ENCODE results near the gene PRKG1.
"Not testable (repeated sequence)": the region's sequence is repeated elsewhere in the genome, so short reads cannot be mapped to it uniquely, and the experiment has no call there.

The PRKG1 gene

DNA sequence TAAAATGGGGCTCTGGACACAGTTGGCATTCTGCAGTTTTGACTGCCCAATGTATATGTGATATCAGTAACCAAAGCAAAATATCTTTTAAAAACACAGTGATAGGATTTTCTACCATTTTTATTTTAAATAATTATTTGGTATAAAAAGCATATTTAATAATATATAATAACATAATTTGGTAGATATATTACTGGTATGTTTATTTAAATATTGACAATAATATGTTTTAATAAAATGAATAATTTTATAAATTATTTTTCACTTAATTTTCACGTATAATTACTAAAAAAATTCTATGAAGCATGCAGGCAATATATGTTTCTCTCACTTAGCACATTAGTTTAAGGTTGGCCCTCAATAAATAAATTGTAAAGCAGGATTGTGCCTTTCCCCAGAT is 269.1 kb downstream of the PRKG1 start:
- no peak for DNase-seq

DNA sequence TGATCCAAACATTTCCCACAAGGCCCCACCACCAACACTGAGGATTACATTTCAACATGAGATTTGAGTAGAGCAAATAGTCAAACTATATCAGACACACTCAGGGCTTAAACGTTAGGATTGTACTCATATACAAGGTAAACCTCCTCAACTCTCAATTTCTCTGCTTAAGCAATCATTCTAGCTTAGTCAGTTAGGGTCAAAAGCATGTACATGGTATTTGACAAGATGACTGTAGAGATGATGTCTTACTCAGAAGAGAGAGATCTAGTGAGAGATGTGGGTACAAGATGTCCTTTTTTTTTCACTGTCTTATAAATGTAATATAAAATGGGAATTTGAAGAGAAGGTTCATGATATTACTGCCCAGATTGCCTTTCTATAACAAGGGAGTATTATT is 270.1 kb downstream of the PRKG1 start:
- DNase-seq, result no peak

DNA sequence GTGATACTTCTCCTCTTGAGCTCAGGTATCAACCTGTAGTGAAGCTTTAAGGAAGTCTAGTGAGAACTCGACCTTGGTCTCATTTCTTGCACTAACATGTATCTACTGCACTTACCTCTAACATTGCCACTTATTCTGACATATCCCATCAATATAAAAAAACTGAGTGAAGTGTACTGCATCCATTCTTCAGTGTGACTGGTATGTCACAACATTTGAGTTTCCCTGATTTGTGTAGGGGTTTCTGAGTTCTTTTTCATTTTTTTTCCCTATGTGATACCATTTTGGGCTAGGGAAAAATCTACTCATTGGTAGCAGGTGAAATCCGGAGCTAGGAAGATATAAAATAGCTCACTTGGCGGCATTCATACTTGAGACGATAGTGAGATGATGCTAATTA is 274.3 kb downstream of the PRKG1 start:
- DNase-seq, result no peak

DNA sequence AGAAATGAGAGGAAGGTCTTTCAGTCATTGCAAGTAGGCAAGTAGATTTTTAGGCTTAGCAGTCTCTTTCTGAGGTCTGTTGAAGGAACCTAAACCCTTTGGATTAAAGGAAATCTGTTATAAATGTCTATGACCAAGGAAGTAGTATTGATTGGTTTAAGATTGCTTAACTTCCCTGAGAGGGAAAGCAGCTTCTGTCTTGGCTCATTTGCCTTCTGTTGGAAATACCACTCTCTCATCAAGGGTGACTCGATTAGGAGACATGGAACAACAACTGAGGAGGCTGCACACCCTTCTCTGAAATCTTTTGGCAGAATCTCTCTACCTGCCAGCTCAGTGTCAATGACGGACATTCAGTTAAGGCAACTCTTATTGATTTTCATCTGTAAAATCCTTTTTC is 282.9 kb downstream of the PRKG1 start:
- DNase-seq, result no peak

GRCh38 chr10:51358227-51358626 is 283.9 kb downstream of the PRKG1 start:
- DNase-seq, result no peak

- no peak for DNase-seq
Measured at GRCh38 chr10:51363415-51363814, 289.1 kb downstream of the PRKG1 start.

DNA sequence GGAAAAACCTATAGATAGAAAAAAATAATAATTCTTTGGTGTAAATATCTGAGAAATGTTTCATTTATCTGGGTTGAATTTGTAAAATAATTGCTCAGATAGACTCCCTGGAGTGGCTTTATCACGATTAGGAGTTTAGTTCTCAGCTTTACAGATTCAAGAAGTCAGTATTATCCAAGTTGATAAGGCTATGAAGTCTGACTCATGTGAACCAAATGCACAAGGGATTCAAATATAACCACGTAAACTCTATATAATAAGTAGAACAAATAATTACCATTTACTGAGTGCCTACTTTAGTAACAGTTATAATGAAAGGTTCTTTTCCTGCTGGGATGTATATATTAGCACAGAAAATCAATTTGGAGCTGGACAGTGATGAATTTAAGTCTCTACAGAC is 290.4 kb downstream of the PRKG1 start:
- DNase-seq, result no peak

DNA sequence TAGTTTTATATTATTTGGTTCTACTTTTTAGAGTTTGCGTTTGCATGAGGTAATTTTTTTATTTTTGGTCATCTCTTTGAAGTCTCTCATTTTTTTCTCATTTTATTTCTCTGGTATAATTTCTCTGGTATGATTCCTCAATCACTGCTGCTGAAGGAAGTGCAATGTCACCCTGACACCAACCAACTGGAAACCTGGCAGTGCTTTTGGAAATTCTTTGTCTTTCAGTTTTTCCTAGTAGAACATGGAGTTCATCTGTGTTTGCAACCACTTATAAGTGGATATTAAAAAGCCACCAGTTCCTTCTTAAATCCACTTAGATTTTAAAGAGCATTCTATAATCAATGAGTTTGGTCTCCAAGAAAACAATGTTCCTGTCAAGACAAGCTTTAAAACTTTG is 291.8 kb downstream of the PRKG1 start:
- no peak for DNase-seq

DNA sequence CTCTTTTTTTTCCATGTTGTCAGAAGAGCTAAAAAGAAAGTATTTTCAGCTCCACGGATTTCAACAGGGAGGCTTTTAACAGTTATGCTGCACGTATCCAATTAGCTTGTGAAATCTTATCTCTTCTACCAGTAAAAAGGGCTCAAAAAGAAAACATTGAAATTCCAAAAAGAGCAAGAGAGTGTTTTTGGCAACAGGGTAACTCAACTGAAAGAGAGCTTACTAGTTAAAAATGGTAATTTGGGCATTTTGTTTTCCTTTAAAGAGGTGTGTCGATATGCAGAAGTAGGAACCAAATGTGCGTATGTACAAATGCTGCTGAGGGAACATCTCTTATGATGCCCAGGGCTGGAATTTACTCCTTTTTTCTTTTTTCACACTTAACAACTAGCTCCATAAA is 292.8 kb downstream of the PRKG1 start:
- DNase-seq, result no peak

DNA sequence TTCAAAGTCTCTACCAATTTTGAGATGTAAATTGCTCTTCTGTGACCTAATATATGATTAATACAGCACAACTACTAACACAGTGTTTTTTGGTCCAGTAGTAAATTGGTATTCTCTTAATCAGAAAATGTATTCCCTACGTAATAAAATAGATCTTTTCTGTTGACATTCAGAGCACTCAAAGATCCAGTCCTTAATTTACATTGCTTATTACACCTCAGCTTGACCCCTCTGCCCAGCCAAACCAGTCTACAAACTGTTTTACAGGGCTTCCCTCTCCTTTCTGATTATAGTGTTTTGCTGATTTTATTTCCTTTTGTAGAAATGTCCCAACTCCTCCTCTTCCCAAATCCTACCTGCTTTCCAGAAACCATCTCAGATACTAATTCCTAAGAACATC is 293.4 kb downstream of the PRKG1 start:
- no peak for DNase-seq

- no peak for DNase-seq
Measured at GRCh38 chr10:51368943-51369342, 294.7 kb downstream of the PRKG1 start.

GRCh38 chr10:51369903-51370302 is 295.6 kb downstream of the PRKG1 start:
- DNase-seq, result no peak

GRCh38 chr10:51371743-51372142 is 297.5 kb downstream of the PRKG1 start:
- no peak for DNase-seq

GRCh38 chr10:51375790-51376189 is 301.5 kb downstream of the PRKG1 start:
- no peak for DNase-seq

DNA sequence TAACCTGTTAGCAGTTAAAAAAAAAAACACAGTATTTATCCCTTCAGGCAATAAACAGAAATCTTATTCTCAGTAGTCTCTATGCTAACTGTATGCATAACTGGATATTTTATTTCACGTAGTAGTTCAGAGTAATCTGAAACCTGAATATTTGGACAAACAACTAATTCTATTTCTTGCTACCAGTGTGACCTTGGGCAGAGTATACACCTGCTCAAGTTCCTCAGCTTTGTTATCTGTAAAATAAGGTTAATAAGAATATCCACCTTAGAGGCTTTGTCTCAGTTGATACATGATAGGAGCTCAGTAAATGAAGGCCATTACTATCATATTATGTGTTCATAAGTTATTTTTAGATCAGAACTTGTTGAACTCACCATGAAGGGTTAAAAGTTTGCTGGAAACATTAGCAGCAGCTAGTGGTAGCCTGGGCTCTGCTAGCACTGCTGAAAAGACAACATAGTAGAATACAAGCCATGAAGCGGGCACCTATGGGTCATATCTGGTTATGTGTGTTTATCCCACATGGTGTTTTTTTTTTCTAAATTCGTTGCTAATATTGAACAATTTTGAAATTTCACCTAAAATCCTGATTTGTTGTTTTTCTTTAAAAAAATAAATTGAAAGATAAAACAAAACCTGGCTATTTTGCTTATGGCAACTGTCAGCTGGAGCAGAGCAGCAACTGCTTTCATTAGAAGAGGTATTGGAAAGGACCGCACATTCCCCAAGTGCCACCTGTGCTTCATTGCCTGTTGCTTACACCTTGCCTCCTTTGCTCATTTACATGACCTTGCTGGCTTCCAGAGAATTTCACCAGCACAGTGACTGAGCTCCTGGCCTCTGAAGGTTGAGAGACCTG is 303.0 kb downstream of the PRKG1 start:
- DNase-seq, result no peak

- no peak for DNase-seq
Measured at GRCh38 chr10:51377932-51378599, 303.8 kb downstream of the PRKG1 start.

DNA sequence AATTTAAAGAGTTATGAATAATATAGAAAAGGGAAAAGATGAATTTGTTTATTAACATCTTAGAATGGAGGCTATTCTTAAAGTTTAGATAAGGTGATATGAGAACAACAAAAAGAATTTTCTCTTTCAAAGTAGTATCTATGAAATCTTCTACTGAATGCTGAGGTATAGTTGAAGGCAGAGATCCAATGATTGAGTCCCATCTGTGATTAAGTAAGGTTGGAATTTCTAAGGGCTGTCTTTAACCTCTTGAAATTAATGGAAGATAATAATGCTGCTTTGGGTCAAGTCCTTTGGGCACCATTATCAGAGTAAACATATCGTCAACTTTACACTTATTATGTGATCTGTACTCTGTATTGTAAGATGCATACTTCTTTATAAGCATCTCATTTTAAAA is 307.9 kb downstream of the PRKG1 start:
- no peak for DNase-seq

- DNase-seq, result no peak
Measured at GRCh38 chr10:51384971-51385370, 310.7 kb downstream of the PRKG1 start.

DNA sequence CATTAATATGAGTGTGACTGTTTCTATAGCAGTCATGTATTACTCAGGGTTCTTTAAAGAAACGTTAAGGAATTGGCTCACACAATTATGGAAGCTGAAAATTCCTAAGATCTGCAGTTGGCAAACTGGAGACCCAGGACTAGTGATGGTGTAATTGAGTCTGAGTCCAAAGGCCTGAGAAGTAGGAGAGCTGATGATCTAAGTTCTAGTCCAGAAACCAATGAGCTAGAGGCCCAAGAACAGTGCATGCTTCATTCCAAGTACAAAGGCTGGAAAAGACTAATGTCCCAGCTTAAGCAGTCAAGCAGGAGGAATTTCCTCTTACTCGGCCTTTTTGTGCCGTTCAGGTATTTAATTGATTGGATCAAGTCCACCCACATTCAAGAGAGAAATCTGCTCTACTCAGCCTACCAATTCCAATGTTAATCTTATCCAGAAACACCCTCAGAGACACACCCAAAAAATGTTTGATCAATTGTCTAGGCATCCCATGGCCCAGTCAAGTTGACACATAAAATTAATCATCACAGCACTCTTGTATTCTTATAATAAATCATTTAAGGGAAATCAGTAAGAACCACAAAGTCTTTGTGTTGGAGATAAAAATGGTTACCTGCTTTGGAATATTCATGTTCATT is 312.1 kb downstream of the PRKG1 start:
- DNase-seq, result no peak

DNA sequence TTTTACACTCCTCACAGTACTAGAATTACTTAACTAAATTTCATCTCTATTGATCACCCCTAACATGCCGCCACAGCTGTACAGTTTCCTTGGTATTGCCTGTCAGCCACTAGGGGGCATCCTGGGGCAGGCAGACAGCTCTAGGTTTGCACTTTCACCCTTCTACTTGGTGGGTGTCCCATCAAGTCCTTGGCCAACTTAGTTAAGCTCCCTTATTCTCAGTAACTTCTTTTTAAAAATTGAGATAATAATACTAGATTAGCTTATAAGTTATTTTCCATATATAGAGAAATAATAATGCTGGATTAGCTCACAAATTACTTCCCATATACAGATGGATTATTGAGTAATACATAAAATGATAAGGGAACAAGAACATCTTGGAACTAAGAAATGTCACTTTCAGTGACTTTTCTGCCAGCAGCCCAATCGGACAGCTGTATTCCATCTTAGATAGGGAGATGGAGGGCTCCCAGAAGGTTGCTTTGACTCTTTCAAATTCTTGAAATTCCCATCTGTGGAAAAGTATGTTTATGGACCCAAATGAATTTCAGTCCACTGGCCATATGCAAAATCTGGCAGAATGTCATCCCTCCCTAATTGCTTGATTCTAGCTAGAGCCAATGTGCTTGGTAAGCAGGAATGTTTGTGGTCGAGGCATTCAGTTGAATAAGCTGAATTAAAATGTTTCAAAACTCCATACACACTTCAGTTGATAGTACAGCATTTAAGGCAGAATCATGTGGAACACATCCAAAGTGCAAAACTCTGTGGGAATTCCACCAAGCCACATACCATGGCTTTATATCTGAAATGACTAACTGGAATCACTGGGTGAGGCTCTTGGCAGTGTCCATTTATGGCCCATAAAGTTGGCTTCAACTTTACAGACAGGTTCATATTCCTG is 315.4 kb downstream of the PRKG1 start:
- peak in 2 of 6 experiments; percentile 9 to 15 for DNase-seq

- not testable (repeated sequence) for DNase-seq
Measured at GRCh38 chr10:51393006-51393405, 318.7 kb downstream of the PRKG1 start.

GRCh38 chr10:51394039-51394438 is 319.8 kb downstream of the PRKG1 start:
- DNase-seq, result no peak

DNA sequence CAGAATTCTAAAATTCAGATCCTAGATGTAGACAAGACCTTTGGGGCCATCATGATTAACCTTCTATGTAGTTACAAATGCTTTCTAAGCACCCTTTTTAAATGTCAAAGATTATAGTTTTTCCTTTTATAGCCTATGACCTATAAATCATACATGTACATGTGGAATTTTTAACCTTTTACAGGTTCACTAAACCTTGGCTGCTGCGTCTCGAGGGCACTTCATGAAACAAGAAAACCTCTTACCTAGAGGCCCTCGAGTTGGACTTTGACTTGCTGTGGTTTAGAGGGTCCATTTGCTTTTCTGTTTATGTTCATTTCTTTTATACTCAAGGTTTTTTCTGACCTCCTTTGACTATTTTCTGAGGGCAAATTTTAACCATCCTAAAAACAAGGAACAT is 323.0 kb downstream of the PRKG1 start:
- DNase-seq, result no peak
